Liver (tissue), 9 donors: Measurements from ENCODE around the gene TDRD9. TPM values are rescaled to one million over a fixed set of nuclear protein-coding genes. Genes with fewer than 3 reads are reported as not detected.

Source experiments
- DNase-seq: peaks from one replicate; pipeline ENCODE4 v3.0.0-alpha.2; 2017; ENCODE audit warnings: low spot score
- H3K27ac ChIP-seq, 2 donors: one replicate each; pipeline ENCODE4 v1.7.0; 2013; ENCODE audit warnings: inconsistent platforms in 2 of 2, low read length in 2 of 2, control low read depth in 1 of 2, low read depth in 1 of 2, mild to moderate bottlenecking in 1 of 2
- H3K27me3 ChIP-seq, 4 donors: one replicate each; pipeline versions ENCODE4 v1.6.1 to v1.7.0; 2013; ENCODE audit warnings: low read length in 3 of 4, inconsistent platforms in 1 of 4, mild to moderate bottlenecking in 1 of 4, moderate library complexity in 1 of 4; ENCODE audit not compliant: control insufficient read depth in 4 of 4, insufficient read depth in 4 of 4
- H3K36me3 ChIP-seq, 4 donors: one replicate each; pipeline versions ENCODE4 v1.6.1 to v1.7.0; 2013; ENCODE audit warnings: low read length in 3 of 4, mild to moderate bottlenecking in 3 of 4, low read depth in 1 of 4, moderate library complexity in 1 of 4; ENCODE audit not compliant: control insufficient read depth in 4 of 4, insufficient read depth in 3 of 4
- H3K4me1 ChIP-seq, 4 donors: one replicate each; pipeline versions ENCODE4 v1.6.1 to v1.7.0; 2013; ENCODE audit warnings: low read length in 3 of 4, mild to moderate bottlenecking in 3 of 4, moderate library complexity in 1 of 4; ENCODE audit not compliant: control insufficient read depth in 4 of 4, insufficient read depth in 4 of 4
- H3K4me3 ChIP-seq, 3 donors: one replicate each; pipeline versions ENCODE4 v1.6.1 to v1.7.0; 2013; ENCODE audit warnings: low read length in 3 of 3, control low read depth in 1 of 3, low read depth in 1 of 3, mild to moderate bottlenecking in 1 of 3
- H3K9ac ChIP-seq, 2 donors: one replicate each; pipeline ENCODE4 v1.7.0; 2013; ENCODE audit warnings: low read length in 2 of 2, mild to moderate bottlenecking in 2 of 2, moderate library complexity in 2 of 2, control low read depth in 1 of 2, low read depth in 1 of 2
- H3K9me3 ChIP-seq, 4 donors: one replicate each; pipeline versions ENCODE4 v1.6.1 to v1.7.0; 2013; ENCODE audit warnings: low read length in 3 of 4; ENCODE audit not compliant: control insufficient read depth in 4 of 4
- ATF3 ChIP-seq: IDR thresholded peaks from 2 replicates; pipeline ENCODE4 v1.6.1; 2016; ENCODE audit warnings: antibody characterized with exemption
- EGR1 ChIP-seq, 2 donors: IDR thresholded peaks; 2 replicates each; pipeline ENCODE4 v1.6.1; 2016 to 2018; ENCODE audit warnings: antibody characterized with exemption in 2 of 2, low read depth in 2 of 2
- FOXA1 ChIP-seq: IDR thresholded peaks from 2 replicates; pipeline ENCODE4 v1.6.1; 2016; ENCODE audit warnings: antibody characterized with exemption
- FOXA2 ChIP-seq: IDR thresholded peaks from 2 replicates; pipeline ENCODE4 v1.6.1; 2016; ENCODE audit warnings: antibody characterized with exemption
- GABPA ChIP-seq, 2 donors: IDR thresholded peaks in 1 of 2; conservative IDR thresholded peaks in 1 of 2; 2 replicates each; pipeline ENCODE4 v1.6.1; 2016; ENCODE audit warnings: antibody characterized with exemption in 2 of 2, mild to moderate bottlenecking in 1 of 2, moderate library complexity in 1 of 2
- HNF4A ChIP-seq, 2 donors: conservative IDR thresholded peaks; 2 replicates each; pipeline ENCODE4 v1.6.1; 2016; ENCODE audit warnings: antibody characterized with exemption in 2 of 2, mild to moderate bottlenecking in 2 of 2
- HNF4G ChIP-seq: IDR thresholded peaks from 2 replicates; pipeline ENCODE4 v1.6.1; 2016; ENCODE audit warnings: antibody characterized with exemption
- JUND ChIP-seq, 2 donors: IDR thresholded peaks; 2 replicates each; pipeline ENCODE4 v1.6.1; 2016; ENCODE audit warnings: antibody characterized with exemption in 2 of 2
- MAX ChIP-seq: IDR thresholded peaks from 2 replicates; pipeline ENCODE4 v1.6.1; 2016; ENCODE audit warnings: antibody characterized with exemption
- NR2F2 ChIP-seq: IDR thresholded peaks from 2 replicates; pipeline ENCODE4 v1.6.1; 2016; ENCODE audit warnings: antibody characterized with exemption
- RAD21 ChIP-seq, 2 donors: IDR thresholded peaks; 2 replicates each; pipeline ENCODE4 v1.6.1; 2016; ENCODE audit warnings: antibody characterized with exemption in 2 of 2, mild to moderate bottlenecking in 2 of 2
- RXRA ChIP-seq, 2 donors: IDR thresholded peaks; 2 replicates each; pipeline ENCODE4 v1.6.1; 2017 to 2018; ENCODE audit warnings: antibody characterized with exemption in 2 of 2, mild to moderate bottlenecking in 1 of 2
- SP1 ChIP-seq: IDR thresholded peaks from 2 replicates; pipeline ENCODE4 v1.6.1; 2018; ENCODE audit warnings: antibody characterized with exemption, mild to moderate bottlenecking
- YY1 ChIP-seq: IDR thresholded peaks from 2 replicates; pipeline ENCODE4 v1.6.1; 2016; ENCODE audit warnings: antibody characterized with exemption, mild to moderate bottlenecking
- ZBTB33 ChIP-seq: IDR thresholded peaks from 2 replicates; pipeline ENCODE4 v1.6.1; 2016; ENCODE audit warnings: antibody characterized with exemption
- WGBS: extraction: QIAGEN DNeasy Blood & Tissue Kit; methylation state at CpG from one replicate; pipeline ENCODE4 v1.1.7; 2013; 5-methylcytosine and 5-hydroxymethylcytosine counted together
- polyA plus RNA-seq, 2 donors: library from polyadenylated mRNA; stranded (reverse) in 1 of 2; unstranded in 1 of 2; fragments of 200-250 nt in 1 of 2; fragments of >200 nt in 1 of 2; fragmentation: Nextera tagmentation in 1 of 2; extraction: Ambion mirVana in 1 of 2; gene quantifications; one replicate each; pipeline versions ENCODE4 v1.2.1 to v1.2.3, GENCODE V29; 2013 to 2015
- total RNA-seq, 2 donors: library from RNA; depleted of rRNA; stranded (reverse); fragments of >200 nt; gene quantifications; one replicate each; pipeline ENCODE4 v1.2.3, GENCODE V29; 2014
- TF ChIP-seq, protein P1 (sequence below): IDR thresholded peaks from 2 replicates; pipeline ENCODE4 v1.6.1; 2016; ENCODE audit warnings: antibody characterized with exemption, mild to moderate bottlenecking
- TF ChIP-seq, protein P2 (sequence below): fragments of 150-350 bp; IDR thresholded peaks from 2 replicates; pipeline ENCODE4 v1.5.1; 2017; ENCODE audit warnings: improper control_type of control experiment, low read depth, low read length; ENCODE audit not compliant: missing input control
- donor health status: healthy.
- donor health status: healthy.
- donor health status: healthy.
- donor health status: healthy.
- donor health status: healthy.

Gene TDRD9
- total and polyA plus RNA-seq, 4 donors, result 0.12 to 1.0 (median 0.46) TPM

DNA sequence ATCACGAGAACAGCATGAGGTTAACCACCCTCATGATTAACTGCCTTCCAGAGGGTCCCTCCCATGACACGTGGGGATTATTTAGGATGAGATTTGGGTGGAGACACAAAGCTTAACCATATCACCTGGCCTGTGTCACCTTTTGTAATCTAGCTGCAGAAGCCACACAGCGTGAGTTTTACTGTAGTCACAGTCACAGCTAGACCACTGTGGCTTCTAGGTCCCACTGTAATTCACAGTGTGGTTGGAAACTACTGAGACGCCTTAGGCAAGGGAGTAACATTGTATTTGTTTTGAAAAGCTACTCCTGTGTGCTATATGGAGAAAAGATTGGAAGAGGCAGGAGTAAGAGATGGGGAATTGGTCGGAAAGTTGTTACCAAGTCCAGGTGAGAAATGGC lies 111.0 kb downstream of the TDRD9 start:
- Histone ChIP-seq H3K9ac (no peak overlapping the region), H3K36me3 (no peaks in the 10 kb centered on the region), H3K9me3 (no peaks in the 10 kb centered on the region), H3K4me3 (no peak overlapping the region), H3K27ac (no peak overlapping the region), H3K27me3 (peaks cover 0 to 2% (median 0%) of the 10 kb centered on the region in 4 donors), H3K4me1 (no peaks in the 10 kb centered on the region)
- no peak for DNase-seq
- TF ChIP-seq YY1 (no peak), JUND (IDR thresholded peaks at IDR 0.05) (no peak), HNF4G (no peak), RAD21 (IDR thresholded peaks at IDR 0.05) (no peak), GABPA (IDR thresholded peaks at IDR 0.05 in 1 of 2, conservative IDR thresholded peaks at IDR 0.05 in 1 of 2) (no peak), MAX (no peak), ATF3 (no peak), NR2F2 (no peak), SP1 (no peak), HNF4A (conservative IDR thresholded peaks at IDR 0.05) (no peak), FOXA1 (no peak), ZBTB33 (no peak), FOXA2 (no peak), RXRA (IDR thresholded peaks at IDR 0.05) (no peak), EGR1 (IDR thresholded peaks at IDR 0.05; ENCODE audit: low read depth in 2 of 2) (no peak)
- TF ChIP-seq, protein P1, sequence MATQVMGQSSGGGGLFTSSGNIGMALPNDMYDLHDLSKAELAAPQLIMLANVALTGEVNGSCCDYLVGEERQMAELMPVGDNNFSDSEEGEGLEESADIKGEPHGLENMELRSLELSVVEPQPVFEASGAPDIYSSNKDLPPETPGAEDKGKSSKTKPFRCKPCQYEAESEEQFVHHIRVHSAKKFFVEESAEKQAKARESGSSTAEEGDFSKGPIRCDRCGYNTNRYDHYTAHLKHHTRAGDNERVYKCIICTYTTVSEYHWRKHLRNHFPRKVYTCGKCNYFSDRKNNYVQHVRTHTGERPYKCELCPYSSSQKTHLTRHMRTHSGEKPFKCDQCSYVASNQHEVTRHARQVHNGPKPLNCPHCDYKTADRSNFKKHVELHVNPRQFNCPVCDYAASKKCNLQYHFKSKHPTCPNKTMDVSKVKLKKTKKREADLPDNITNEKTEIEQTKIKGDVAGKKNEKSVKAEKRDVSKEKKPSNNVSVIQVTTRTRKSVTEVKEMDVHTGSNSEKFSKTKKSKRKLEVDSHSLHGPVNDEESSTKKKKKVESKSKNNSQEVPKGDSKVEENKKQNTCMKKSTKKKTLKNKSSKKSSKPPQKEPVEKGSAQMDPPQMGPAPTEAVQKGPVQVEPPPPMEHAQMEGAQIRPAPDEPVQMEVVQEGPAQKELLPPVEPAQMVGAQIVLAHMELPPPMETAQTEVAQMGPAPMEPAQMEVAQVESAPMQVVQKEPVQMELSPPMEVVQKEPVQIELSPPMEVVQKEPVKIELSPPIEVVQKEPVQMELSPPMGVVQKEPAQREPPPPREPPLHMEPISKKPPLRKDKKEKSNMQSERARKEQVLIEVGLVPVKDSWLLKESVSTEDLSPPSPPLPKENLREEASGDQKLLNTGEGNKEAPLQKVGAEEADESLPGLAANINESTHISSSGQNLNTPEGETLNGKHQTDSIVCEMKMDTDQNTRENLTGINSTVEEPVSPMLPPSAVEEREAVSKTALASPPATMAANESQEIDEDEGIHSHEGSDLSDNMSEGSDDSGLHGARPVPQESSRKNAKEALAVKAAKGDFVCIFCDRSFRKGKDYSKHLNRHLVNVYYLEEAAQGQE, result no peak
- TF ChIP-seq, protein P2, sequence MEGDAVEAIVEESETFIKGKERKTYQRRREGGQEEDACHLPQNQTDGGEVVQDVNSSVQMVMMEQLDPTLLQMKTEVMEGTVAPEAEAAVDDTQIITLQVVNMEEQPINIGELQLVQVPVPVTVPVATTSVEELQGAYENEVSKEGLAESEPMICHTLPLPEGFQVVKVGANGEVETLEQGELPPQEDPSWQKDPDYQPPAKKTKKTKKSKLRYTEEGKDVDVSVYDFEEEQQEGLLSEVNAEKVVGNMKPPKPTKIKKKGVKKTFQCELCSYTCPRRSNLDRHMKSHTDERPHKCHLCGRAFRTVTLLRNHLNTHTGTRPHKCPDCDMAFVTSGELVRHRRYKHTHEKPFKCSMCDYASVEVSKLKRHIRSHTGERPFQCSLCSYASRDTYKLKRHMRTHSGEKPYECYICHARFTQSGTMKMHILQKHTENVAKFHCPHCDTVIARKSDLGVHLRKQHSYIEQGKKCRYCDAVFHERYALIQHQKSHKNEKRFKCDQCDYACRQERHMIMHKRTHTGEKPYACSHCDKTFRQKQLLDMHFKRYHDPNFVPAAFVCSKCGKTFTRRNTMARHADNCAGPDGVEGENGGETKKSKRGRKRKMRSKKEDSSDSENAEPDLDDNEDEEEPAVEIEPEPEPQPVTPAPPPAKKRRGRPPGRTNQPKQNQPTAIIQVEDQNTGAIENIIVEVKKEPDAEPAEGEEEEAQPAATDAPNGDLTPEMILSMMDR, result no peak
- WGBS, result 70% methylated on average over 5 of the region's 5 CpGs

GRCh38 chr14:104040539-104040938 lies 112.3 kb downstream of the TDRD9 start:
- Histone ChIP-seq H3K27ac (no peak overlapping the region), H3K4me1 (no peaks in the 10 kb centered on the region), H3K27me3 (peaks cover 0 to 2% (median 0%) of the 10 kb centered on the region in 4 donors), H3K9me3 (no peaks in the 10 kb centered on the region), H3K4me3 (no peak overlapping the region), H3K9ac (no peak overlapping the region), H3K36me3 (no peaks in the 10 kb centered on the region)
- no peak for TF ChIP-seq FOXA1
- no peak for TF ChIP-seq RAD21 (IDR thresholded peaks at IDR 0.05)
- TF ChIP-seq RXRA (IDR thresholded peaks at IDR 0.05), result no peak
- TF ChIP-seq, protein P2, result no peak
- TF ChIP-seq JUND (IDR thresholded peaks at IDR 0.05), result no peak
- TF ChIP-seq FOXA2, result no peak
- TF ChIP-seq MAX, result no peak
- no peak for TF ChIP-seq ATF3
- no peak for DNase-seq
- 30% methylated on average over 5 of the region's 5 CpGs for WGBS
